ENCODE data around the gene LCN9. TPM values are rescaled to one million over a fixed set of nuclear protein-coding genes. Genes with fewer than 3 reads are reported as not detected.

LCN9 gene
- polyA plus RNA-seq, 6 donors from 2014 or later: not detected

GRCh38 chr9:135689011-135689410, 25.9 kb downstream of the LCN9 start:
- Mint-ChIP-seq H3K27ac (peak overlapping the region in 1 of 6 donors; percentile 19), H3K27me3 (peaks cover 0 to 2% (median 0%) of the 10 kb centered on the region in 3 donors), H3K4me3 (no peak overlapping the region), H3K9me3 (no peaks in the 10 kb centered on the region), H3K36me3 (no peaks in the 10 kb centered on the region), H3K4me1 (no peaks in the 10 kb centered on the region)
- ATAC-seq (ENCODE audit: low read depth in 2 of 2) (no peak), DNase-seq (no peak)

- no peaks in the 10 kb centered on the region for H3K9me3 Mint-ChIP-seq
- DNase-seq: no peak
- no peak for ATAC-seq (ENCODE audit: low read depth in 2 of 2)
- H3K36me3 Mint-ChIP-seq: no peaks in the 10 kb centered on the region
- H3K4me3 Mint-ChIP-seq: no peak overlapping the region
- no peaks in the 10 kb centered on the region for H3K4me1 Mint-ChIP-seq
- peak overlapping the region in 1 of 6 donors; percentile 59 for H3K27ac Mint-ChIP-seq
- H3K27me3 Mint-ChIP-seq: no peaks in the 10 kb centered on the region
Observed at GRCh38 chr9:135690836-135691570, 27.9 kb downstream of the LCN9 start.

DNA sequence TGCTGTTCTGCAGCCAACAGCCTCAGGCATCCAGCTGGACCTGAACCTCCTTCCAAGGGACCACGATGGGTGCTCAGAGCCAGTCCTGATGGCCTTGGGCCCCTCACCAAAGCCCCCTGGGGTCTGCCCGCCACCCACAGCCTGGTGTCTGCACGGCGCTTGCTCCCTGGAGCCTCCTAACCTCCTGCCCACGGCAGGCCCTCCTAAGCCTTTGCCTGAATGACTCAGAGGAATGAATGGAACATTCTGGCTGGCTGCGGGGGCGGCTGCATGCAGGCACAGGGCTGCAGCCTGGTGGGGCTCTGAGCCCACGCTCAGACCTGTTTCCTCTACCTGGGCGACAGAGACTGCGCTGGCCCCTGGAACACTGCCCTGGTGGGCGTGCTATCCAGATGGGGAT, 29.3 kb downstream of the LCN9 start:
- H3K4me1 Mint-ChIP-seq: no peaks in the 10 kb centered on the region
- H3K27ac Mint-ChIP-seq: no peak overlapping the region
- no peaks in the 10 kb centered on the region for H3K36me3 Mint-ChIP-seq
- no peak for ATAC-seq (ENCODE audit: low read depth in 2 of 2)
- no peak overlapping the region for H3K4me3 Mint-ChIP-seq
- DNase-seq: no peak
- no peaks in the 10 kb centered on the region for H3K27me3 Mint-ChIP-seq
- H3K9me3 Mint-ChIP-seq: no peaks in the 10 kb centered on the region

DNA sequence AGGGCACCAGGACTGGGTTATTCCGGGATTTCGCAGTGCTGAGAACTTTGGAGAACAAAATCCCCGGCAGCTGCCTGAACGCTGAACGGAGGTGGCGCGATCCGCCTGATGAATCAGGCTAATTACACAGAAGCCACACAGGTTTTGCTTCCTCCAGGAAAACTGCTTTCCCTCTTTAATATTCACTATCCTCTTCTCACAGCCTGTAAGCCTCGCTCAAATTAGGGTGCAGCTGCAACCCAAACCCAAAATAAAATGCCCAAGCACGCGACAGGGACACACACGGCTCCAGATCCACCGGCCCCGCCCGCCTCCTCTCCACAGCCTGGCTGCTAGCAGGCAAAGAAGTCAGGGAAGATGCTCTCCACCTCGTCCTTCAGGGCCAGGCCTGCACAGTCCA, 30.2 kb downstream of the LCN9 start:
- Mint-ChIP-seq H3K27me3 (no peaks in the 10 kb centered on the region), H3K36me3 (no peaks in the 10 kb centered on the region), H3K4me1 (no peaks in the 10 kb centered on the region), H3K4me3 (no peak overlapping the region), H3K9me3 (no peaks in the 10 kb centered on the region), H3K27ac (no peak overlapping the region)
- no peak for DNase-seq
- ATAC-seq (ENCODE audit: low read depth in 2 of 2): no peak

DNA sequence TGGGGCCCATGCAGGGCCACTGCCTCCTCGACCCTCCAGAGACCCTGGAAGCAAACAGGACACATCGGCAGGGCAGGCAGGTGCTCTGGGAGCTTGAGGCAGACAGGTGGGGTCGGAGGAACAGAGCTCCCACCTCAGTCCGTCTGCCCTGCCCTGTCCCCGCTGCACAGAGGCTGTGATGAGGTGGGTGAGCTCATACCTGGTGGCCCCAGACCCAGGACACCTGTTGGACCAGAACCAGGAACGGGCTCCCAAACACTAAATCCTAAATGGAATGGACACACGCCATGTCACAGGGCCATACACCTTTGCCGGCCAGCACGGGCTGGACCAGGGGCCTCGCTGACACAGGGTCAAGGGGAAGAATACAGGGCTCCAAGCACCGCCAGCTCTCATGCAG, 30.7 kb downstream of the LCN9 start:
- ATAC-seq (ENCODE audit: low read depth in 2 of 2): no peak
- no peak for DNase-seq
- peak overlapping the region in 1 of 8 donors; percentile 52 for H3K4me3 Mint-ChIP-seq
- H3K27ac Mint-ChIP-seq: no peak overlapping the region
- no peaks in the 10 kb centered on the region for H3K27me3 Mint-ChIP-seq
- no peaks in the 10 kb centered on the region for H3K9me3 Mint-ChIP-seq
- H3K4me1 Mint-ChIP-seq: no peaks in the 10 kb centered on the region
- H3K36me3 Mint-ChIP-seq: no peaks in the 10 kb centered on the region

- Mint-ChIP-seq H3K4me3 (no peak overlapping the region), H3K36me3 (no peaks in the 10 kb centered on the region), H3K9me3 (no peaks in the 10 kb centered on the region), H3K27me3 (no peaks in the 10 kb centered on the region), H3K27ac (peak overlapping the region in 1 of 6 donors; percentile 13), H3K4me1 (no peaks in the 10 kb centered on the region)
- ATAC-seq (ENCODE audit: low read depth in 2 of 2) (no peak), DNase-seq (no peak)
Observed at GRCh38 chr9:135694414-135694813, 31.3 kb downstream of the LCN9 start.

DNA sequence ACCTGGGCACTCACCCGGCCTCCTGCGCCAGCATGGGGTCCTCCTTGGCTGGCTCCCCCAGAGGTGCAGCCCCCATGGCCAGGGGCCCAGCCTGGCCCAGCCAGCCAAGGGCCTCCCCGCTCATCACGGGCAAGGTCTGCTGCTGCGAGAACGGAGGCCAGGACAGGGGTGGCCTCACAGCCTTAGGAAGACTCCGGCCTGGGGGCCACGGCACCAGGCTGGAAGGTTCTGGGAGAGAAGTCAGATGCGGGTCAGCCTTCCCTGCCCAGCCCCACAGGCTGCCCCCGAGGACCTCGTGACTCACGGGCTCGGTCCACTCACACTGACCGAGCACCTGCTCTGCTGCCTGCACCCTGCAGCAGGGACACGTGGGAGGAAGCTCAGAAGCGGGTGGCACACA, 31.9 kb downstream of the LCN9 start:
- ATAC-seq (ENCODE audit: low read depth in 2 of 2) (no peak), DNase-seq (no peak)
- no peak overlapping the region for H3K27ac Mint-ChIP-seq
- H3K9me3 Mint-ChIP-seq: no peaks in the 10 kb centered on the region
- H3K4me3 Mint-ChIP-seq: no peak overlapping the region
- peaks cover 0 to 3% (median 2%) of the 10 kb centered on the region in 3 donors for H3K27me3 Mint-ChIP-seq
- no peaks in the 10 kb centered on the region for H3K4me1 Mint-ChIP-seq
- no peaks in the 10 kb centered on the region for H3K36me3 Mint-ChIP-seq

GRCh38 chr9:135695642-135696041, 32.5 kb downstream of the LCN9 start:
- DNase-seq: no peak
- H3K4me1 Mint-ChIP-seq: no peaks in the 10 kb centered on the region
- no peak for ATAC-seq (ENCODE audit: low read depth in 2 of 2)
- peaks cover 0 to 9% (median 9%) of the 10 kb centered on the region in 3 donors for H3K27me3 Mint-ChIP-seq
- no peaks in the 10 kb centered on the region for H3K9me3 Mint-ChIP-seq
- H3K4me3 Mint-ChIP-seq: no peak overlapping the region
- no peaks in the 10 kb centered on the region for H3K36me3 Mint-ChIP-seq
- H3K27ac Mint-ChIP-seq: no peak overlapping the region

DNA sequence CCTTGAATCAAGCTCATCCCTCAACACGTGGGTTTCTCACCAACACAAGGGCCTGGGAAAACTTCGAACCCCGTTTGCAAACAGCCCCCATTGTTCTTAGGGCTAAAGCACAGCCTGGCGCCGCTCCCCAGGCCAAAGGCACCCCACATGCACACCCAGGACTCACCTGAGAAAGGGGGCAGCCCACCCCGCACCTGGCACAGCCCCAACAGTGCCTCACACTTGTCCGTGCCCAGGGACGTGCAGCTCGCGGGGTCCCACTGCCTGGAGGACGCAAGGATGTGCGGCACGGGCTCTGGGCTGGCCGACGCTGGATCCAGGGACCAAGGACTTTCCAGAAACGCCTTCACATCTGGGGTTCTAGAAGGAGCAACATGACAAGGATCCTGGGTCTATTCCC, 33.3 kb downstream of the LCN9 start:
- H3K4me1 Mint-ChIP-seq: no peaks in the 10 kb centered on the region
- peaks cover 0 to 11% (median 10%) of the 10 kb centered on the region in 3 donors for H3K27me3 Mint-ChIP-seq
- ATAC-seq (ENCODE audit: low read depth in 2 of 2): no peak
- H3K9me3 Mint-ChIP-seq: no peaks in the 10 kb centered on the region
- no peaks in the 10 kb centered on the region for H3K36me3 Mint-ChIP-seq
- no peak overlapping the region for H3K27ac Mint-ChIP-seq
- no peak overlapping the region for H3K4me3 Mint-ChIP-seq
- no peak for DNase-seq

GRCh38 chr9:135697226-135697625, 34.1 kb downstream of the LCN9 start:
- no peaks in the 10 kb centered on the region for H3K36me3 Mint-ChIP-seq
- no peak overlapping the region for H3K4me3 Mint-ChIP-seq
- H3K4me1 Mint-ChIP-seq: no peaks in the 10 kb centered on the region
- peaks cover 0 to 11% (median 10%) of the 10 kb centered on the region in 3 donors for H3K27me3 Mint-ChIP-seq
- no peaks in the 10 kb centered on the region for H3K9me3 Mint-ChIP-seq
- no peak for DNase-seq
- ATAC-seq (ENCODE audit: low read depth in 2 of 2): no peak
- no peak overlapping the region for H3K27ac Mint-ChIP-seq

GRCh38 chr9:135698236-135698635, 35.1 kb downstream of the LCN9 start:
- Mint-ChIP-seq H3K36me3 (no peaks in the 10 kb centered on the region), H3K9me3 (no peaks in the 10 kb centered on the region), H3K4me3 (no peak overlapping the region), H3K4me1 (no peaks in the 10 kb centered on the region), H3K27me3 (peaks cover 0 to 18% (median 17%) of the 10 kb centered on the region in 3 donors), H3K27ac (no peak overlapping the region)
- ATAC-seq (ENCODE audit: low read depth in 2 of 2) (no peak), DNase-seq (no peak)

DNA sequence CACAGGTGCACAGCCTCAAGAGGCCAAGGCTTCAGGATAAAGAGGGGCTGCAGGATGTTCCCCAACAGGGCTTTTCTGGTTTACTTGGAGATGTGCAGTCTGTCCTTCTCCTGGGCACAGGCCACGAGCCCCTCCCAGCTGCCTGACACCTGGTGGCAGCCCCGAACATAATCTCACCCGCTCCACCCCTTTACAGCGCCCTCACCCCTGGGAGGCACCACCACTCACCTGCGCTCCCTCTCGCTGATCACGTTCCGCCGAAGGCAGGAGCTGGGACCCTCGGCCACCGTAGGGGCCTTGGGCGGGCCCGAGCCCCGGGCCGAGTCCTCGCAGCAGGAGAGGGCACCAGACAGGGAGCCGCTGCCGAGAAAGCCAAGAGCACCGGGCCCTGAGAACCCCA, 35.7 kb downstream of the LCN9 start:
- DNase-seq: no peak
- Mint-ChIP-seq H3K4me3 (no peak overlapping the region), H3K27ac (no peak overlapping the region), H3K9me3 (no peaks in the 10 kb centered on the region), H3K4me1 (no peaks in the 10 kb centered on the region), H3K27me3 (peaks cover 0 to 23% (median 19%) of the 10 kb centered on the region in 3 donors), H3K36me3 (no peaks in the 10 kb centered on the region)
- no peak for ATAC-seq (ENCODE audit: low read depth in 2 of 2)

DNA sequence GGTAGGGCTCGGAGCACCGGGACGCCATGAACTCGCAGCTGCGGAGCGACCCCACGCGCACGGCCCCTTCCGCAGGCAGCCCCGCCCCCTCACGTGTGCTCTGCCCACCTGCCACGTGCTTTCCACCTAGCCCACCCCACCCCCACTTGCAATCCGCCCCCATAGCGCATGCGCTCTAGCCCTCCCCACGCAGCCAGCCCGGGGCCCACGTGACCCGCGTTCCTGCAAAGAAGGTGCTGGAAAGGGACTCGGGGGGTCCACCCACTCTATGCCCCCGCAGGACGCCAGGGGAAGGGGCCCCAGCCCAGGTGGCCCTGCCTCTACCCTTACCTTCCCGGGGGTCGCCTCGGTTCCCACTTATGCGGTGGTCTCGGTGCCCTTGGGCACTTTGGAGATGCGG, 36.3 kb downstream of the LCN9 start, which contains the start of gene SOHLH1:
SOHLH1 (minus strand) TSS at position 42 of the 400 bp plus-strand sequence; CDS start at position 28, 14 bp downstream.
- no peaks in the 10 kb centered on the region for H3K9me3 Mint-ChIP-seq
- no peaks in the 10 kb centered on the region for H3K4me1 Mint-ChIP-seq
- H3K27ac Mint-ChIP-seq: no peak within 1 kb of the TSS
- H3K27me3 Mint-ChIP-seq: peaks cover 0 to 24% (median 19%) of the 10 kb centered on the region in 3 donors
- ATAC-seq (ENCODE audit: low read depth in 2 of 2) (no peak), DNase-seq (no peak)
- H3K36me3 Mint-ChIP-seq: no peaks in the 10 kb centered on the region
- peak within 1 kb of the TSS in 1 of 8 donors; percentile 25 for H3K4me3 Mint-ChIP-seq

DNA sequence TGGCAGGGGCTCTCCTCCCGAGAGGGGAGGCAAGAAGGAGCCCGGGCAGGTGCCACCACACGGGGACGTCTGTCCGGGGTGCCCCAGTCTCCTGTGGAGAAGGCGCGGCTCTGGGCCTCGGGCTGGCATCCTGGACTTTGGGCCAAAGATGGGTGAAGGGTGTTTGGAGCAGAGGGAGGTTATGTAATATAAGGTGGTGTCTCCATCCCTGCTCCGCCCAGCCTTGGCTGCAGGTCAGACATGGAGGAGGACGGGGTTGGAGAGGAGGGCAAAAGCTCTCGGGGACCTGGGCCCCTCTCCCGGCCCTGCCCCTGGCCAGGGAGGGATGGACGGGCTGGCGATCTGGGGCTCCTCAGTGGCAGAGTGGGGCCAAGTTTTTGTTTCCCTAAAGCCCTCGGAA, 37.4 kb downstream of the LCN9 start:
- ATAC-seq (ENCODE audit: low read depth in 2 of 2) (no peak), DNase-seq (no peak)
- Mint-ChIP-seq H3K27ac (no peak overlapping the region), H3K36me3 (no peaks in the 10 kb centered on the region), H3K4me1 (no peaks in the 10 kb centered on the region), H3K27me3 (peaks cover 0 to 35% (median 24%) of the 10 kb centered on the region in 3 donors), H3K4me3 (peak overlapping the region in 1 of 8 donors; percentile 25), H3K9me3 (no peaks in the 10 kb centered on the region)
